Osteoblast (primary cell): ENCODE data around the gene PBX3. TPM values are rescaled to one million over a fixed set of nuclear protein-coding genes. Genes with fewer than 3 reads are reported as not detected.

ENCODE experiments used
- DNase-seq: peaks from one replicate; pipeline ENCODE4 v3.0.0; 2011; ENCODE audit warnings: low spot score, mixed read lengths; ENCODE audit not compliant: insufficient read length; ENCODE audit errors: missing footprints
- H2AFZ ChIP-seq: 2 replicates; pipeline ENCODE4 v1.6.0; 2011; ENCODE audit warnings: mild to moderate bottlenecking, low read length
- H3K27ac ChIP-seq: 2 replicates; pipeline ENCODE4 v1.5.1; 2011; ENCODE audit warnings: mild to moderate bottlenecking, low read depth, low read length, moderate library complexity
- H3K27me3 ChIP-seq: 2 replicates; pipeline ENCODE4 v1.6.0; 2012; ENCODE audit warnings: mild to moderate bottlenecking, control low read depth, inconsistent platforms, low read length, moderate library complexity; ENCODE audit not compliant: insufficient read depth
- H3K36me3 ChIP-seq: 2 replicates; pipeline ENCODE4 v1.5.1; 2011; ENCODE audit warnings: mild to moderate bottlenecking, low read length, control low read depth, moderate library complexity; ENCODE audit not compliant: insufficient read depth
- H3K4me1 ChIP-seq: 2 replicates; pipeline ENCODE4 v1.5.1; 2011; ENCODE audit warnings: mild to moderate bottlenecking, low read length, control low read depth, moderate library complexity; ENCODE audit not compliant: insufficient read depth
- H3K4me2 ChIP-seq: 2 replicates; pipeline ENCODE4 v1.6.0; 2011; ENCODE audit warnings: mild to moderate bottlenecking, low read length; ENCODE audit not compliant: insufficient read depth
- H3K4me3 ChIP-seq: fragments of 200-600 bp; sonication (generic); 3 replicates; pipeline ENCODE4 v1.5.1; 2012; ENCODE audit warnings: mild to moderate bottlenecking, low read length, inconsistent platforms; ENCODE audit not compliant: insufficient read depth
- H3K79me2 ChIP-seq: 2 replicates; pipeline ENCODE4 v1.6.0; 2012; ENCODE audit warnings: mild to moderate bottlenecking, low read length, control low read depth, inconsistent platforms; ENCODE audit not compliant: insufficient read depth
- H3K9me3 ChIP-seq: 2 replicates; pipeline ENCODE4 v1.5.1; 2011; ENCODE audit warnings: low read depth, low read length, control low read depth
- H4K20me1 ChIP-seq: 2 replicates; pipeline ENCODE4 v1.6.0; 2012; ENCODE audit warnings: mild to moderate bottlenecking, low read length, control low read depth; ENCODE audit not compliant: insufficient read depth
- CTCF ChIP-seq: IDR thresholded peaks from 2 replicates; pipeline ENCODE4 v1.5.1; 2011; ENCODE audit warnings: mild to moderate bottlenecking, low read depth, low read length, moderate library complexity; ENCODE audit errors: extremely low read depth
- total RNA-seq: library from RNA; depleted of rRNA; stranded (reverse); fragments of >200 nt; gene quantifications from 2 replicates; pipeline ENCODE4 v1.2.3, GENCODE V29; 2012

The PBX3 gene
- total RNA-seq, 1 donor = 34.7 TPM

GRCh38 chr9:125883565-125884217, 136.5 kb downstream of the PBX3 start:
- Histone ChIP-seq H4K20me1 (peaks cover 5% of the 10 kb centered on the region), H3K4me3 (no peak overlapping the region), H3K4me1 (peaks cover 22% of the 10 kb centered on the region), H3K9me3 (no peaks in the 10 kb centered on the region), H3K27ac (no peak overlapping the region), H3K27me3 (no peaks in the 10 kb centered on the region), H3K4me2 (no peak overlapping the region), H3K36me3 (no peaks in the 10 kb centered on the region), H3K79me2 (peaks cover 89% of the 10 kb centered on the region), H2AFZ (no peak overlapping the region)
- TF ChIP-seq CTCF = no peak
- no peak for DNase-seq

- Histone ChIP-seq H3K36me3 (no peaks in the 10 kb centered on the region), H3K27ac (no peak overlapping the region), H3K79me2 (peaks cover 91% of the 10 kb centered on the region), H3K9me3 (no peaks in the 10 kb centered on the region), H4K20me1 (peaks cover 8% of the 10 kb centered on the region), H2AFZ (no peak overlapping the region), H3K4me1 (peaks cover 27% of the 10 kb centered on the region), H3K4me3 (no peak overlapping the region), H3K27me3 (no peaks in the 10 kb centered on the region), H3K4me2 (no peak overlapping the region)
- TF ChIP-seq CTCF = no peak
- no peak for DNase-seq
These were observed 137.0 kb downstream of the PBX3 start for GRCh38 chr9:125884218-125884595.

GRCh38 chr9:125885405-125886034, 138.3 kb downstream of the PBX3 start:
- Histone ChIP-seq H3K27me3 (no peaks in the 10 kb centered on the region), H4K20me1 (peaks cover 8% of the 10 kb centered on the region), H3K27ac (no peak overlapping the region), H3K9me3 (no peaks in the 10 kb centered on the region), H3K4me3 (no peak overlapping the region), H3K4me2 (no peak overlapping the region), H2AFZ (no peak overlapping the region), H3K4me1 (peaks cover 32% of the 10 kb centered on the region), H3K36me3 (no peaks in the 10 kb centered on the region), H3K79me2 (peaks cover 91% of the 10 kb centered on the region)
- no peak for TF ChIP-seq CTCF
- DNase-seq = no peak

GRCh38 chr9:125886365-125886764, 139.2 kb downstream of the PBX3 start:
- no peaks in the 10 kb centered on the region for H3K36me3 ChIP-seq
- no peaks in the 10 kb centered on the region for H3K27me3 ChIP-seq
- H2AFZ ChIP-seq = no peak overlapping the region
- peak; percentile 30 for DNase-seq
- H3K9me3 ChIP-seq = no peaks in the 10 kb centered on the region
- H3K27ac ChIP-seq = no peak overlapping the region
- no peak overlapping the region for H3K4me3 ChIP-seq
- TF ChIP-seq CTCF = no peak
- peaks cover 8% of the 10 kb centered on the region for H4K20me1 ChIP-seq
- H3K4me2 ChIP-seq = peak overlapping the region; percentile 11
- peaks cover 33% of the 10 kb centered on the region for H3K4me1 ChIP-seq
- peaks cover 91% of the 10 kb centered on the region for H3K79me2 ChIP-seq
